Breast epithelium (tissue), 3 donors: ENCODE measurements around the gene DENND2C.

ENCODE experiments used
- CTCF ChIP-seq, 3 donors: fragments of 450-650 bp; IDR thresholded peaks; one replicate each; pipeline ENCODE4 v1.5.1; 2016 to 2017; ENCODE audit warnings: antibody characterized with exemption in 3 of 3, mild to moderate bottlenecking in 3 of 3, moderate library complexity in 3 of 3
- POLR2AphosphoS5 ChIP-seq, 3 donors: sonication (generic); formaldehyde crosslinking; IDR thresholded peaks; one replicate each; pipeline ENCODE4 v1.6.1; 2017; ENCODE audit warnings: antibody characterized with exemption in 3 of 3

GRCh38 chr1:114632427-114632826, 37.4 kb downstream of the DENND2C start:
- TF ChIP-seq CTCF (IDR thresholded peaks at IDR 0.05) (no peak), POLR2AphosphoS5 (IDR thresholded peaks at IDR 0.05) (no peak)
